Activated T-helper 2 cell treated with anti-CD3 and anti-CD28 coated beads, Interferon-gamma antibody, Interleukin-2, Interleukin-4, amounts not matched to agents 10 μg/mL and 5 μg/mL and 100 μg/mL, durations not matched to agents 14 hours and 24 hours and 36 hours (primary cell): Measurements from ENCODE around the gene GNAQ. TPM values are rescaled to one million over a fixed set of nuclear protein-coding genes. Genes with fewer than 3 reads are reported as not detected.

ENCODE experiments used
- DNase-seq: peaks from one replicate; pipeline ENCODE4 v3.0.0; 2021; ENCODE audit warnings: low spot score
- H3K27ac Mint-ChIP-seq: one replicate; pipeline ENCODE4 v1.8.0; 2021; ENCODE audit warnings: mixed read lengths
- H3K27me3 Mint-ChIP-seq: one replicate; pipeline ENCODE4 v1.8.0; 2021; ENCODE audit warnings: low read depth, mixed read lengths
- H3K36me3 Mint-ChIP-seq: one replicate; pipeline ENCODE4 v1.8.0; 2021; ENCODE audit warnings: low read depth, mixed read lengths
- H3K4me1 Mint-ChIP-seq: one replicate; pipeline ENCODE4 v1.8.0; 2021; ENCODE audit warnings: low read depth, mixed read lengths
- H3K4me3 Mint-ChIP-seq: one replicate; pipeline ENCODE4 v1.8.0; 2021; ENCODE audit warnings: low read depth, mild to moderate bottlenecking, moderate library complexity, mixed read lengths
- H3K9me3 Mint-ChIP-seq: one replicate; pipeline ENCODE4 v1.8.0; 2021; ENCODE audit warnings: mixed read lengths
- intact Hi-C: fragments of 100-400 bp; cut with micrococcal nuclease; formaldehyde crosslinking; loops from one replicate; pipeline ENCODE4 v1.15.1; 2023
- total RNA-seq: library from RNA; stranded (reverse); gene quantifications from 2 replicates; pipeline ENCODE4 v1.2.3, GENCODE V29; 2022

GNAQ gene
- total RNA-seq, 1 donor from 2014 or later: 28.6 TPM

DNA sequence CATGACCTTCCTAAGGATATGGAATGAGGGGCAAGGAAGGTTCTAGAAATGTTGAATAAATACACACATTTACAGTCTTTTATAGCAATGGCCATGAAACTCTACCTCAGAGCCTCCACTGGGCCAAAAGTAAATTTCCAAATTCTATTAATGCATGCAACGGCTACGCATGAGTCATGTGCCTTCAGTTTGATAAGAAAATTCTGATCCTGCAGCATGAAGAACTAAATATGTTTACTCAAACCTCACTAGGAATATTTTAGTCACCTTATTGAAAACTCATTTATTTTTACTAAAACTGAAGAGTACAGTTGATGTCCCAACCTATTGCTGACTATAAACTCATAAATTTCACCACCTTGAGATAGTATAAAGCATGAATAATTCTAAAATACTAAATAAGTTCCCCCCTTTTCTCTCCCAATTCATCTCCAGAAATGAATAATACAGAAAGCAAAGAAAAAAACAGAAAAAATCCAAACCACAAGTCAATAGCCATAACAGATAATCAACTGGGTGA, 92.4 kb downstream of the GNAQ start:
- peaks cover 37% of the 10 kb centered on the region for H3K4me1 Mint-ChIP-seq
- no peak for DNase-seq
- peaks cover 21% of the 10 kb centered on the region for H3K36me3 Mint-ChIP-seq
- H3K27ac Mint-ChIP-seq: no peak overlapping the region
- no peaks in the 10 kb centered on the region for H3K9me3 Mint-ChIP-seq
- H3K4me3 Mint-ChIP-seq: no peak overlapping the region
- intact Hi-C loops: no loop called here
- H3K27me3 Mint-ChIP-seq: no peaks in the 10 kb centered on the region

DNA sequence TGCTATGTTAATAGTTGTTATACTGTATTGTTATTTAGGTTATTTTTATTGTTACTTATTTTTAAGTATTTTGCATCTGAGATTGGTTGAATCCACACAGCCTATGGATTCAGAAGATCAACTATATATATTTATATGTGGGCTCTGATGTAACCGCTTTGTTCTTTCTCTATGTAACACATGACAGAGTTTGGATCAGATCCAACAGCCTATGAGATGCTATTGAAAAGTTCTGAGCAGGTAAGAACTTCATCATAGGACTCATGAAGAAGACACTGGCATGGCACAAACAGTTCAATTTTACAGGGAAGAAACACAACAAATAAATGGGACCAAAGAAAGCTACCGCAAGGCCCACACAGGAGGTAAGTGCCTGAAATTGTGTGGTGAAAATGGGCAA, 93.4 kb downstream of the GNAQ start:
- H3K27me3 Mint-ChIP-seq: no peaks in the 10 kb centered on the region
- peaks cover 21% of the 10 kb centered on the region for H3K36me3 Mint-ChIP-seq
- H3K4me1 Mint-ChIP-seq: peaks cover 33% of the 10 kb centered on the region
- H3K27ac Mint-ChIP-seq: no peak overlapping the region
- intact Hi-C loops: no loop called here
- no peak overlapping the region for H3K4me3 Mint-ChIP-seq
- no peaks in the 10 kb centered on the region for H3K9me3 Mint-ChIP-seq
- no peak for DNase-seq

GRCh38 chr9:77935974-77936373, 95.6 kb downstream of the GNAQ start:
- H3K36me3 Mint-ChIP-seq: peaks cover 25% of the 10 kb centered on the region
- H3K27me3 Mint-ChIP-seq: no peaks in the 10 kb centered on the region
- H3K4me1 Mint-ChIP-seq: peaks cover 33% of the 10 kb centered on the region
- no peak for DNase-seq
- no peak overlapping the region for H3K27ac Mint-ChIP-seq
- intact Hi-C loops: no loop called here
- H3K9me3 Mint-ChIP-seq: no peaks in the 10 kb centered on the region
- H3K4me3 Mint-ChIP-seq: no peak overlapping the region

DNA sequence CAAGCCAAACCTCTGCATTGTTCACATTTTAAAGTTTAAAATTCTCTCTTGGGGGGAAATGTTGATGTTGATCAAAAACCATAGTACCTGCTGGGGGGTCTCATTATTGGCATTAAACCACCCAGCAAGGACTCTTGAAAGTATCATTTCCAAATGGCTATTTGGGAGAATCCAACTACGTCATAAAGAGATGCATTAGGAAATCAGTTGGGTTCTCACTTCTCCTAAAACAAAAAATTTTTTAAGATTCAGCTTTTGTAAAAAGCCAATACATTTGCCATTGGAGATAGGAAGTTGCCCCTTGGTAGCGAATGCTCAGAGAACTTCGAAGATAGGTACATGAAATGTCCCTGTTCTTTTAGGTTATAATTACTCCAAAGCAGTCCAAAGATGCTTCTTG, 96.4 kb downstream of the GNAQ start:
- Mint-ChIP-seq H3K27me3 (no peaks in the 10 kb centered on the region), H3K4me3 (no peak overlapping the region)
- intact Hi-C loops: no loop called here

DNA sequence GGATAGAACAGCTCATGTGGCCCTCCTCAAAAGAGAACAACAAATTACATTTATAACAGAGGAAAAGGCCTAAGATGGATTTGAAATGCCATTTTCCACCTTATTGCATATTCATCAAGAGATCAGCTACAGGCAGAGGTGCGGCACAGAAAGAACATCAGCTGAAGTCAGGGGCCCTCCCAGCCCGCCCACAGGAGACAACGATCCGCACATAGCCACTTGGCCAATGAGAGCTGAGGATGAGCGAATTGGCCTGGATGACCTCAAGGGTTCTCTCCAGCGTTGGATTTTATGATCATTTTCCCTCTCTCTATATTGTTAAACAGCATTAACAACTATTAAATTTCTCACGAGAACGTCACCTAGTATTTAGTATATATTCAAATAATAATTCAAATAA, 97.6 kb downstream of the GNAQ start:
- Mint-ChIP-seq H3K27ac (no peak overlapping the region), H3K36me3 (peaks cover 32% of the 10 kb centered on the region), H3K9me3 (no peaks in the 10 kb centered on the region), H3K4me1 (peaks cover 37% of the 10 kb centered on the region), H3K27me3 (no peaks in the 10 kb centered on the region), H3K4me3 (no peak overlapping the region)
- no peak for DNase-seq
- intact Hi-C loops: no loop called here

More for the DNA sequence above, 96.4 kb downstream of the GNAQ start:
- peaks cover 36% of the 10 kb centered on the region for H3K4me1 Mint-ChIP-seq
- no peak overlapping the region for H3K27ac Mint-ChIP-seq
- H3K36me3 Mint-ChIP-seq: peaks cover 25% of the 10 kb centered on the region
- DNase-seq: no peak
- H3K9me3 Mint-ChIP-seq: no peaks in the 10 kb centered on the region

DNA sequence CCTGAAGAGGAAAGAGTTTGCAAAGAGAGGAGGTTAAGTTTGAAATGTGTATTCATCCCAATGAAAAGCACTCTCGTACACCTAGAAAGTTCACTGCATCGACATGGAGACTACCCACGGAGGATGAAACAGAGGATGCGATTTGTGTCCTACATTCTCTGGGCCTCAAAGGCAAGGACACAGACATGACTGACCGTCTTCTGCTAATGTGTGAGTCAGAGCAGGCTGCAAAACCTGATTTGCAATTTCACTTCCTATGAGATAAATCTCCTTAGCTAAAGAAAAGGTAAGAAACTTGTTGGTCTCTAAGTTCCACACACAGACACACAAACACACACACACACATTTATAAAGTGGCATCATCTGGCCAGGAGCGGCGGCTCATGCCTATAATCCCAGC, 98.6 kb downstream of the GNAQ start:
- H3K4me3 Mint-ChIP-seq: no peak overlapping the region
- peak overlapping the region; percentile 0 for H3K27ac Mint-ChIP-seq
- H3K9me3 Mint-ChIP-seq: no peaks in the 10 kb centered on the region
- H3K27me3 Mint-ChIP-seq: no peaks in the 10 kb centered on the region
- H3K36me3 Mint-ChIP-seq: peaks cover 33% of the 10 kb centered on the region
- intact Hi-C loops: no loop called here
- peaks cover 38% of the 10 kb centered on the region for H3K4me1 Mint-ChIP-seq
- no peak for DNase-seq

DNA sequence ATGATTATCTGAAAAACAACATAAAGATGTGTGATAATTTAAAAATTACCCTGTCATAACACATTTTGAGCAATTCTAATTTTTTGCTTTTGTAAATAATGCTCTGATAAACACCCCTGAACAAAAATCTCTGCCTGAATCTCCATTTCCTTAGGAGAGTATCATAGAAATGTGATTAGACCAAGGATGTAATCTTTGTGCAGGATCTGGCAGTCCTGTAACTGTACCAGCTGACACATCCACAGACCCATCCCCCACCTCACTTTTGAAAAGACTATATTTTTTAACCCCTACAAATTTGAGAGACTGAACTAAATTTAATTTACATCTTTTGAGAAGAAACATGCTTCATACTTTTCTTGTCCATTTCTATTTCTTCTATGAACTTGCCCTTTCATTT, 101.7 kb downstream of the GNAQ start:
- no peaks in the 10 kb centered on the region for H3K9me3 Mint-ChIP-seq
- no peaks in the 10 kb centered on the region for H3K27me3 Mint-ChIP-seq
- H3K36me3 Mint-ChIP-seq: peaks cover 33% of the 10 kb centered on the region
- H3K4me3 Mint-ChIP-seq: no peak overlapping the region
- H3K4me1 Mint-ChIP-seq: peaks cover 53% of the 10 kb centered on the region
- no peak overlapping the region for H3K27ac Mint-ChIP-seq
- no peak for DNase-seq
- intact Hi-C loops: loop anchor here (5.0 kb wide), 1 partner anchor 38 kb away; no protein-coding TSS in a partner anchor

DNA sequence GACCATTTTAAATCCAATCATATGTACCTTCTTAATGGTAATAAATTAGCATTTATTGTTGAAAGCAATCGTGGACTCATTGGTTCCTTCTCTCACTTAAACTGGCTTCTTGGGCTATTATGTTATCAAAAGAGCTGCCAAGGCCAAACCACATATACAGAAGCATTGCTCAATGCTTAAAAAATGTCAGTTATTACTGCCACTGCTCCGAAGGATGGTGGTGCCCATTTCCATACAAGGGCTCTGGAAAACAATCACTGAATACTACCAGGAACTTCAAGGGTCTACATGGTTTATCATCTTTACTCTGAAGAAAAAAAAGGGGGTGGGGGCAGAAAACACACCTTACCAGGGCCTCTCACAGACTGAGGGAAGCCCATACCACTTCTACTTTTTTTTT, 104.3 kb downstream of the GNAQ start:
- intact Hi-C loops: loop anchor here (2.0 to 5.0 kb wide), 3 partner anchors 16 to 35 kb away; no protein-coding TSS in a partner anchor
- DNase-seq: no peak
- H3K4me1 Mint-ChIP-seq: peaks cover 45% of the 10 kb centered on the region
- no peaks in the 10 kb centered on the region for H3K9me3 Mint-ChIP-seq
- H3K4me3 Mint-ChIP-seq: no peak overlapping the region
- peak overlapping the region; percentile 58 for H3K27ac Mint-ChIP-seq
- peaks cover 26% of the 10 kb centered on the region for H3K36me3 Mint-ChIP-seq
- H3K27me3 Mint-ChIP-seq: no peaks in the 10 kb centered on the region

DNA sequence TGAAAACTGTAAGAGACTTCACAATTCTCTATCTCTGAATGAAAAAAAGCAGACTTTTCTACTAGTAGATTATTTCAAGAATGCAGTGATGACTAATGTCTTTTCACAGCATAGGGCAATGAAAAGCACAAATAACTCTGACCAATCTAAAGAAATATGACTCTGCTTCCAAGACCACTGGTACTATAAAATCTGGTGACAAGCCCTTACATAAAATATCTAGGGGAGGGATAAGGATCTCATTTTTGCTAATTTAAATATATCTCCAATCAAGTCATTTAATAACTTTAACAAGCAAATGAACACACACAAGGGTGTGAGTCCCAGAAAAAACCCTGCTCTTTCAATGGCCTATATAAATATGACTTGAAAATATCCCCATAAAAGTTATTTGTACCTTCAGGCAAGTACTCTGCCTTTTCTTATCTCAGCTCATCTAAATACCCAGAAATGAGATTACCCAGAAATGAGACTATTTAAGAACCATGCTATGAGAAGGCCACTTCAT, 105.2 kb downstream of the GNAQ start:
- Mint-ChIP-seq H3K36me3 (peaks cover 34% of the 10 kb centered on the region), H3K4me1 (peaks cover 40% of the 10 kb centered on the region)
- intact Hi-C loops: loop anchor here (2.0 to 5.0 kb wide), 3 partner anchors 16 to 34 kb away; no protein-coding TSS in a partner anchor

GRCh38 chr9:77922591-77922990, 109.0 kb downstream of the GNAQ start:
- H3K4me3 Mint-ChIP-seq: no peak overlapping the region
- peaks cover 35% of the 10 kb centered on the region for H3K4me1 Mint-ChIP-seq
- H3K27me3 Mint-ChIP-seq: no peaks in the 10 kb centered on the region
- no peak for DNase-seq
- no peak overlapping the region for H3K27ac Mint-ChIP-seq
- intact Hi-C loops: no loop called here
- peaks cover 44% of the 10 kb centered on the region for H3K36me3 Mint-ChIP-seq
- H3K9me3 Mint-ChIP-seq: no peaks in the 10 kb centered on the region

More for the DNA sequence above, 105.2 kb downstream of the GNAQ start:
- Mint-ChIP-seq H3K27ac (peak overlapping the region; percentile 58), H3K27me3 (no peaks in the 10 kb centered on the region), H3K4me3 (peak overlapping the region; percentile 6), H3K9me3 (no peaks in the 10 kb centered on the region)
- no peak for DNase-seq

DNA sequence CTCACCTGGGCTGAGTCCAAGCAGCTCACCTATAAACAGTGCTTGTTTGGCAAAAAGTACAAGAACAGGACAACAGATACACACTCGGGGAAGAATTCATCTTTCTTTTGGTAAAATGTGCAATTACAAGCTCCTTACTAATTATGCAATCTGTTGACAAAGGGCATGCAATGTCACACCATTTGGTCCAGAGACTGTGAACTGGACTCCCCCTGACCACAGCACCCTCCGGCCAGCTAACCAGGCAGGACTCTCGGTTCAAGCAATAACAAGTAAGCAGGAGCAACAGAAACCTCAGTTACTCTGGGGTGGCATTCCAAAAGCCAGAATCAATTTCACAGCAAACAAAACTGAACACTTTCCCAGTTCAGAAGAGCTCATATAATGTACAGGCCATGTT, 113.8 kb downstream of the GNAQ start:
- Mint-ChIP-seq H3K9me3 (peaks cover 5% of the 10 kb centered on the region), H3K36me3 (peaks cover 66% of the 10 kb centered on the region), H3K27ac (no peak overlapping the region), H3K27me3 (no peaks in the 10 kb centered on the region), H3K4me1 (peaks cover 41% of the 10 kb centered on the region), H3K4me3 (no peak overlapping the region)
- DNase-seq: no peak
- intact Hi-C loops: no loop called here

GRCh38 chr9:77916820-77917219, 114.8 kb downstream of the GNAQ start:
- peaks cover 47% of the 10 kb centered on the region for H3K4me1 Mint-ChIP-seq
- H3K36me3 Mint-ChIP-seq: peaks cover 70% of the 10 kb centered on the region
- H3K9me3 Mint-ChIP-seq: peaks cover 12% of the 10 kb centered on the region
- H3K27me3 Mint-ChIP-seq: no peaks in the 10 kb centered on the region
- intact Hi-C loops: no loop called here
- no peak for DNase-seq
- H3K27ac Mint-ChIP-seq: peak overlapping the region; percentile 65
- H3K4me3 Mint-ChIP-seq: no peak overlapping the region

DNA sequence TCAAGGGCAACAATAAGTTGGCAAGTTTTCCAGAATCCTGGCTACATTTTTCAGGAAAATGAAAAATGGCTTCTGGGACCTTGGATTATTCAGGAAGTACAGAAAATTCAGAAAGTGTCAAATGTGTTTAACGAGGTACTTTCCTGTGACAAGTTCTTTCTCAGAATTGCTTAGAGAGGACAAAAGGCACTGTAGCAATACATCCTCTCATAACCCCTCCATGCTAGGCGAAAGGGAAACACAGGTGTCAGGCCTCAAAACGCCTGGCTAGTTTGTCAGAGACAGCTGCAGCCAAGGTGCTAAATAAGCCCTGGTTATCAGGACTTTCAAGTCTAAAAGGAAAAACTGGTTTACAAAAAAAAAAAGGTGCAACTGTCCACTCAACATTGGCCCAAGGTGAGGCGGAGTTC, 115.2 kb downstream of the GNAQ start:
- Mint-ChIP-seq H3K27me3 (no peaks in the 10 kb centered on the region), H3K9me3 (peaks cover 12% of the 10 kb centered on the region), H3K4me3 (no peak overlapping the region), H3K36me3 (peaks cover 70% of the 10 kb centered on the region), H3K27ac (peak overlapping the region; percentile 65), H3K4me1 (peaks cover 51% of the 10 kb centered on the region)
- no peak for DNase-seq
- intact Hi-C loops: no loop called here
